HCT116 (cell line): Measurements from ENCODE around the gene TCEANC. TPM values are rescaled to one million over a fixed set of nuclear protein-coding genes. Genes with fewer than 3 reads are reported as not detected.

ENCODE experiments used
- ATAC-seq: fragments of 200-7000 bp; cut with Tn5 transposase; 2 replicates; pipeline ENCODE4 v1.9.1; 2020; ENCODE audit warnings: mild to moderate bottlenecking, moderate library complexity
- BruUV-seq: library from RNA; stranded (reverse); fragments of 400-500 nt; replicated peaks from 2 replicates; lab custom pipeline; 2021; lab: Mats Ljungman, UMichigan
- CTCF ChIA-PET: fragments of 300-600 bp; sonication (Branson Sonifier 250); formaldehyde crosslinking; loops from one replicate; lab custom pipeline; 2021; ENCODE audit warnings: antibody characterized with exemption; lab: Charles Lee
- POLR2A ChIA-PET: fragments of 300-600, 350-600 bp; sonication (Branson Sonifier 250); formaldehyde crosslinking; loops from one replicate; lab custom pipeline; 2021; ENCODE audit warnings: antibody characterized with exemption; lab: Charles Lee
- RAD21 ChIA-PET, 2 experiments: fragments of 300-600 bp; sonication (Branson Sonifier 250); formaldehyde crosslinking; loops; one replicate each; lab custom pipeline; 2023; ENCODE audit warnings: low total read pairs in 2 of 2; ENCODE audit not compliant: uncharacterized antibody in 2 of 2, unreplicated experiment in 2 of 2, low non-redundant PET in 1 of 2; lab: Charles Lee
- DNase-seq: peaks from one replicate; pipeline ENCODE4 v3.0.0-alpha.2; 2010; ENCODE audit warnings: low read depth, low spot score
- H2AFZ ChIP-seq: fragments of 200-600 bp; shearing (Covaris generic), sonication (generic); 2 replicates; pipeline ENCODE4 v1.6.1; 2017; ENCODE audit warnings: low read depth, mixed run types, mixed read lengths, antibody characterized with exemption, low read length; ENCODE audit not compliant: poor library complexity, severe bottlenecking
- H3K27ac ChIP-seq: 2 replicates; pipeline ENCODE4 v1.5.1; 2012; ENCODE audit warnings: low read depth, low read length
- H3K27me3 ChIP-seq: fragments of 200-600 bp; sonication (generic); 2 replicates; pipeline ENCODE4 v1.6.1; 2016; ENCODE audit warnings: mixed run types, low read length, mixed read lengths; ENCODE audit not compliant: insufficient read depth
- H3K36me3 ChIP-seq, 2 experiments: fragments of 200-500 bp in 1 of 2; fragments of 200-600 bp in 1 of 2; sonication (Bioruptor generic) in 1 of 2; sonication (generic) in 1 of 2; 2 replicates each; pipeline versions ENCODE4 v1.5.1 to v1.6.1; 2014 to 2016; ENCODE audit warnings: low read length in 2 of 2, inconsistent platforms in 1 of 2, mixed read lengths in 1 of 2, mixed run types in 1 of 2; ENCODE audit not compliant: insufficient read depth in 2 of 2, control insufficient read depth in 1 of 2
- H3K4me1 ChIP-seq, 2 experiments: fragments of 200-600 bp in 1 of 2; sonication (generic) in 1 of 2; 2 replicates each; pipeline versions ENCODE4 v1.5.1 to v1.6.1; 2012 to 2017; ENCODE audit warnings: low read length in 2 of 2, inconsistent platforms in 1 of 2, mild to moderate bottlenecking in 1 of 2, mixed read lengths in 1 of 2, mixed run types in 1 of 2, moderate library complexity in 1 of 2; ENCODE audit not compliant: insufficient read depth in 2 of 2, control insufficient read depth in 1 of 2
- H3K4me2 ChIP-seq: fragments of 200-600 bp; sonication (generic); 2 replicates; pipeline ENCODE4 v1.6.1; 2017; ENCODE audit warnings: mixed run types, low read length, mixed read lengths
- H3K4me3 ChIP-seq, 2 experiments: fragments of 200-600 bp in 1 of 2; sonication (generic) in 1 of 2; replicated peaks in 1 of 2; 2 replicates each; pipeline ENCODE4 v1.5.1; 2011 to 2016; ENCODE audit warnings: low read length in 2 of 2, control low read depth in 1 of 2, low read depth in 1 of 2, mild to moderate bottlenecking in 1 of 2, mixed read lengths in 1 of 2, mixed run types in 1 of 2
- H3K79me2 ChIP-seq: fragments of 200-600 bp; sonication (generic); 2 replicates; pipeline ENCODE4 v1.6.1; 2017; ENCODE audit warnings: mild to moderate bottlenecking, mixed run types, low read length, moderate library complexity, mixed read lengths; ENCODE audit not compliant: insufficient read depth
- H3K9ac ChIP-seq: fragments of 200-600 bp; sonication (generic); 2 replicates; pipeline ENCODE4 v1.6.1; 2016; ENCODE audit warnings: low read length, mixed read lengths
- H3K9me2 ChIP-seq: fragments of 200-600 bp; sonication (generic), shearing (Covaris generic); 2 replicates; pipeline ENCODE4 v1.6.1; 2017; ENCODE audit warnings: mixed run types, mild to moderate bottlenecking, moderate library complexity; ENCODE audit not compliant: insufficient read depth
- H3K9me3 ChIP-seq, 2 experiments: fragments of 200-500 bp in 1 of 2; fragments of 200-600 bp in 1 of 2; sonication (Bioruptor generic) in 1 of 2; sonication (generic) in 1 of 2; 2 replicates each; pipeline ENCODE4 v1.6.1; 2014 to 2017; ENCODE audit warnings: low read length in 2 of 2, mixed read lengths in 2 of 2, inconsistent platforms in 1 of 2, low read depth in 1 of 2, mild to moderate bottlenecking in 1 of 2, mixed run types in 1 of 2, moderate library complexity in 1 of 2; ENCODE audit not compliant: control insufficient read depth in 1 of 2, insufficient read depth in 1 of 2
- H4K20me1 ChIP-seq: fragments of 200-600 bp; sonication (generic), shearing (Covaris generic); 2 replicates; pipeline ENCODE4 v1.6.1; 2017; ENCODE audit warnings: mixed run types, mild to moderate bottlenecking, moderate library complexity; ENCODE audit not compliant: insufficient read depth
- CEBPB ChIP-seq: IDR thresholded peaks from 2 replicates; pipeline ENCODE4 v1.6.1; 2012; ENCODE audit warnings: low read depth
- EGR1 ChIP-seq: IDR thresholded peaks from 2 replicates; pipeline ENCODE4 v1.6.1; 2012; ENCODE audit warnings: low read depth
- ELF1 ChIP-seq: IDR thresholded peaks from 2 replicates; pipeline ENCODE4 v1.6.1; 2012; ENCODE audit warnings: low read depth, borderline replicate concordance
- EZH2 ChIP-seq: fragments of 200-600 bp; sonication (generic); IDR thresholded peaks from 2 replicates; pipeline ENCODE4 v1.6.1; 2017; ENCODE audit warnings: antibody characterized with exemption, mixed run types
- EZH2phosphoT487 ChIP-seq: fragments of 200-600 bp; IDR thresholded peaks from 2 replicates; pipeline ENCODE4 v1.6.1; 2018; ENCODE audit warnings: antibody characterized with exemption, borderline replicate concordance
- FOSL1 ChIP-seq: IDR thresholded peaks from 2 replicates; pipeline ENCODE4 v1.6.1; 2012; ENCODE audit warnings: low read depth
- JUND ChIP-seq: IDR thresholded peaks from 2 replicates; pipeline ENCODE4 v1.6.1; 2012
- POLR2A ChIP-seq: IDR thresholded peaks from 2 replicates; pipeline ENCODE4 v1.7.0; 2011; ENCODE audit warnings: borderline replicate concordance; ENCODE audit not compliant: insufficient read depth, insufficient read length; ENCODE audit errors: extremely low read depth
- POLR2AphosphoS5 ChIP-seq: IDR thresholded peaks from 2 replicates; pipeline ENCODE4 v1.6.1; 2011; ENCODE audit warnings: mild to moderate bottlenecking, low read depth, low read length, moderate library complexity
- RAD21 ChIP-seq: IDR thresholded peaks from 2 replicates; pipeline ENCODE4 v1.6.1; 2012; ENCODE audit warnings: low read depth, mild to moderate bottlenecking
- SIN3A ChIP-seq: IDR thresholded peaks from 2 replicates; pipeline ENCODE4 v1.6.1; 2012; ENCODE audit warnings: low read depth
- SRF ChIP-seq: IDR thresholded peaks from 2 replicates; pipeline ENCODE4 v1.6.1; 2012; ENCODE audit warnings: low read depth
- YY1 ChIP-seq: IDR thresholded peaks from 2 replicates; pipeline ENCODE4 v1.6.1; 2011; ENCODE audit warnings: low read length, low read depth, moderate library complexity, mild to moderate bottlenecking; ENCODE audit not compliant: insufficient replicate concordance; ENCODE audit errors: extremely low read depth
- ZNF274 ChIP-seq: fragments of 200-500 bp; sonication (Bioruptor generic); IDR thresholded peaks from 2 replicates; pipeline ENCODE4 v1.6.1; 2014; ENCODE audit warnings: mild to moderate bottlenecking, low read depth, low read length, inconsistent platforms
- intact Hi-C: fragments of 100-400 bp; cut with micrococcal nuclease; formaldehyde crosslinking; loops from 2 replicates; pipeline ENCODE4 v1.10.0; 2022
- total RNA-seq: library from RNA; stranded (reverse); gene quantifications from one replicate; pipeline ENCODE4 v1.2.1, GENCODE V29; 2021; ENCODE audit not compliant: unreplicated experiment
- TF ChIP-seq, protein P1 (sequence below): IDR thresholded peaks from 2 replicates; pipeline ENCODE4 v1.6.1; 2012; ENCODE audit warnings: low read depth
- TF ChIP-seq, protein P2 (sequence below): IDR thresholded peaks from 2 replicates; pipeline ENCODE4 v1.6.1; 2011; ENCODE audit warnings: mild to moderate bottlenecking, low read length, moderate library complexity; ENCODE audit not compliant: insufficient replicate concordance; ENCODE audit errors: extremely low read depth

The TCEANC gene
- total RNA-seq, 1 experiment from 2014 or later: 1.2 TPM

GRCh38 chrX:13652287-13652793, 601 bp upstream of the TCEANC start:
- ATAC-seq (peak; percentile 16; the same call in 1 of the 2 replicates), DNase-seq (peak; percentile 13)
- H3K27me3 ChIP-seq: no peaks in the 10 kb centered on the region
- TF ChIP-seq EZH2phosphoT487 (no peak), JUND (peak; percentile 22; the same call in 1 of the 2 replicates)
- no peaks in the 10 kb centered on the region for H3K9me3 ChIP-seq
- H3K9me2 ChIP-seq: no peaks in the 10 kb centered on the region
- peak overlapping the region; percentile 87 for H3K4me2 ChIP-seq
- CTCF ChIA-PET: no interaction called here
- H3K36me3 ChIP-seq: no peaks in the 10 kb centered on the region
- RAD21 ChIA-PET: interaction anchor here in 1 of 2 experiments (0.6 kb wide), 1 partner anchor 185 kb away, joined by 5 read pairs; no protein-coding TSS in a partner anchor
- H4K20me1 ChIP-seq: no peaks in the 10 kb centered on the region
- peak overlapping the region; percentile 48 for H2AFZ ChIP-seq
- H3K9ac ChIP-seq: peak overlapping the region; percentile 61
- peak overlapping the region; percentile 55 for H3K27ac ChIP-seq
- H3K4me1 ChIP-seq: peaks cover 12 to 25% of the 10 kb centered on the region in 2 experiments
- peak overlapping the region; percentile 53 to 67 for H3K4me3 ChIP-seq
- POLR2A ChIA-PET: no interaction called here
- BruUV-seq: TSS peak; percentile 81
- H3K79me2 ChIP-seq: no peaks in the 10 kb centered on the region
- intact Hi-C loops: loop anchor here (2.0 kb wide), 1 partner anchor 376 kb away; the partner anchor contains the start of gene GEMIN8

DNA sequence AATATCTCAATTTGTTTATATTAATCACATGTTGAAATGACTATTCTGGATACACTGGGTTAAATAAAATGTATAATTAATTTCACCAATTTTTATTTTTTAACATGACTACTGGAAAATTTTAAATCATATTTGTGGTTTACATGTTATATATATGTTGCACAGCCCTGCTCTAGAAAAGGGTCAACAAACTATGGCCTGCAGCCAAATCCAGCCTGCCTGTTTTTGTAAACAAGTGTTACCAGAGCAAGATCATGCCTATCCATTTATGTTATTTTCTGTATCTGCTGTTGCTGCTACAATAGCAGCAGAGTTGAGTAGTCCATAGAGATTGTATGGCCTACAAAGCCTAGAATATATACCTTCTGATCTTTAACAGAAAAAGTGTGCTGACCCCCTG, 1.2 kb downstream of the TCEANC start:
- no TSS peak for BruUV-seq
- Histone ChIP-seq H3K4me2 (peak overlapping the region; percentile 87), H3K79me2 (no peaks in the 10 kb centered on the region), H3K4me3 (peak overlapping the region; percentile 52 to 67), H4K20me1 (no peaks in the 10 kb centered on the region), H3K9me2 (no peaks in the 10 kb centered on the region), H3K27ac (peak overlapping the region; percentile 88; the same call in 1 of the 2 replicates), H3K4me1 (peaks cover 10 to 18% of the 10 kb centered on the region in 2 experiments), H3K9me3 (no peaks in the 10 kb centered on the region), H2AFZ (no peak overlapping the region), H3K27me3 (no peaks in the 10 kb centered on the region), H3K36me3 (no peaks in the 10 kb centered on the region), H3K9ac (peak overlapping the region; percentile 58)
- ChIA-PET RAD21 (no interaction called here), CTCF (interaction anchor here (1.0 kb wide), 1 partner anchor 147 kb away, joined by 3 read pairs; no protein-coding TSS in a partner anchor), POLR2A (no interaction called here)
- intact Hi-C loops: no loop called here
- no peak for DNase-seq
- ATAC-seq: no peak
- TF ChIP-seq ELF1 (no peak), POLR2AphosphoS5 (no peak), YY1 (no peak), SIN3A (no peak), EZH2 (no peak), ZNF274 (no peak), EZH2phosphoT487 (no peak), EGR1 (no peak), RAD21 (no peak), POLR2A (no peak), FOSL1 (no peak), CEBPB (no peak), SRF (no peak)
- TF ChIP-seq, protein P1, sequence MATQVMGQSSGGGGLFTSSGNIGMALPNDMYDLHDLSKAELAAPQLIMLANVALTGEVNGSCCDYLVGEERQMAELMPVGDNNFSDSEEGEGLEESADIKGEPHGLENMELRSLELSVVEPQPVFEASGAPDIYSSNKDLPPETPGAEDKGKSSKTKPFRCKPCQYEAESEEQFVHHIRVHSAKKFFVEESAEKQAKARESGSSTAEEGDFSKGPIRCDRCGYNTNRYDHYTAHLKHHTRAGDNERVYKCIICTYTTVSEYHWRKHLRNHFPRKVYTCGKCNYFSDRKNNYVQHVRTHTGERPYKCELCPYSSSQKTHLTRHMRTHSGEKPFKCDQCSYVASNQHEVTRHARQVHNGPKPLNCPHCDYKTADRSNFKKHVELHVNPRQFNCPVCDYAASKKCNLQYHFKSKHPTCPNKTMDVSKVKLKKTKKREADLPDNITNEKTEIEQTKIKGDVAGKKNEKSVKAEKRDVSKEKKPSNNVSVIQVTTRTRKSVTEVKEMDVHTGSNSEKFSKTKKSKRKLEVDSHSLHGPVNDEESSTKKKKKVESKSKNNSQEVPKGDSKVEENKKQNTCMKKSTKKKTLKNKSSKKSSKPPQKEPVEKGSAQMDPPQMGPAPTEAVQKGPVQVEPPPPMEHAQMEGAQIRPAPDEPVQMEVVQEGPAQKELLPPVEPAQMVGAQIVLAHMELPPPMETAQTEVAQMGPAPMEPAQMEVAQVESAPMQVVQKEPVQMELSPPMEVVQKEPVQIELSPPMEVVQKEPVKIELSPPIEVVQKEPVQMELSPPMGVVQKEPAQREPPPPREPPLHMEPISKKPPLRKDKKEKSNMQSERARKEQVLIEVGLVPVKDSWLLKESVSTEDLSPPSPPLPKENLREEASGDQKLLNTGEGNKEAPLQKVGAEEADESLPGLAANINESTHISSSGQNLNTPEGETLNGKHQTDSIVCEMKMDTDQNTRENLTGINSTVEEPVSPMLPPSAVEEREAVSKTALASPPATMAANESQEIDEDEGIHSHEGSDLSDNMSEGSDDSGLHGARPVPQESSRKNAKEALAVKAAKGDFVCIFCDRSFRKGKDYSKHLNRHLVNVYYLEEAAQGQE: no peak
- TF ChIP-seq, protein P2, sequence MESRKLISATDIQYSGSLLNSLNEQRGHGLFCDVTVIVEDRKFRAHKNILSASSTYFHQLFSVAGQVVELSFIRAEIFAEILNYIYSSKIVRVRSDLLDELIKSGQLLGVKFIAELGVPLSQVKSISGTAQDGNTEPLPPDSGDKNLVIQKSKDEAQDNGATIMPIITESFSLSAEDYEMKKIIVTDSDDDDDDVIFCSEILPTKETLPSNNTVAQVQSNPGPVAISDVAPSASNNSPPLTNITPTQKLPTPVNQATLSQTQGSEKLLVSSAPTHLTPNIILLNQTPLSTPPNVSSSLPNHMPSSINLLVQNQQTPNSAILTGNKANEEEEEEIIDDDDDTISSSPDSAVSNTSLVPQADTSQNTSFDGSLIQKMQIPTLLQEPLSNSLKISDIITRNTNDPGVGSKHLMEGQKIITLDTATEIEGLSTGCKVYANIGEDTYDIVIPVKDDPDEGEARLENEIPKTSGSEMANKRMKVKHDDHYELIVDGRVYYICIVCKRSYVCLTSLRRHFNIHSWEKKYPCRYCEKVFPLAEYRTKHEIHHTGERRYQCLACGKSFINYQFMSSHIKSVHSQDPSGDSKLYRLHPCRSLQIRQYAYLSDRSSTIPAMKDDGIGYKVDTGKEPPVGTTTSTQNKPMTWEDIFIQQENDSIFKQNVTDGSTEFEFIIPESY: no peak
